SJSA1 (cell line): ENCODE results near the gene LZTFL1. TPM values are rescaled to one million over a fixed set of nuclear protein-coding genes. Genes with fewer than 3 reads are reported as not detected.
A peak's percentile ranks its signal among the peaks of the same experiment; 100 is the strongest.

ENCODE experiments used
- DNase-seq, 2 experiments: peaks; one replicate each; pipeline ENCODE4 v3.0.0-alpha.2; 2015 to 2020; ENCODE audit warnings: low spot score in 2 of 2, low read depth in 1 of 2
- H3K27ac ChIP-seq: fragments of 250-450 bp; sonication (Bioruptor Pico); 2 replicates; pipeline ENCODE4 v1.5.1; 2020; ENCODE audit warnings: mild to moderate bottlenecking, moderate library complexity
- H3K27me3 ChIP-seq: fragments of 250-450 bp; sonication (Bioruptor Pico); replicated peaks from 2 replicates; pipeline ENCODE4 v1.5.1; 2020; ENCODE audit warnings: mild to moderate bottlenecking, moderate library complexity
- H3K36me3 ChIP-seq: fragments of 250-450 bp; sonication (Bioruptor Pico); 2 replicates; pipeline ENCODE4 v1.5.1; 2020; ENCODE audit warnings: mild to moderate bottlenecking
- H3K4me1 ChIP-seq: fragments of 250-450 bp; sonication (Bioruptor Pico); replicated peaks from 2 replicates; pipeline ENCODE4 v1.6.1; 2021; ENCODE audit warnings: mild to moderate bottlenecking
- H3K4me3 ChIP-seq: fragments of 250-450 bp; sonication (Bioruptor Pico); 2 replicates; pipeline ENCODE4 v1.5.1; 2020; ENCODE audit warnings: mild to moderate bottlenecking
- H3K9me3 ChIP-seq: fragments of 250-450 bp; sonication (Bioruptor Pico); replicated peaks from 2 replicates; pipeline ENCODE4 v1.5.1; 2020; ENCODE audit warnings: mild to moderate bottlenecking
- total RNA-seq: library from RNA; depleted of rRNA; stranded (reverse); fragments of >200 nt; shearing (Covaris generic); gene quantifications from 2 replicates; pipeline ENCODE4 v1.2.3, GENCODE V29; 2014

The LZTFL1 gene
- total RNA-seq, 1 experiment from 2014 or later, result 8.2 TPM

GRCh38 chr3:45814322-45814721 is 27.6 kb downstream of the LZTFL1 start:
- DNase-seq, result no peak
- Histone ChIP-seq H3K9me3 (no peaks in the 10 kb centered on the region), H3K27ac (no peak overlapping the region)

GRCh38 chr3:45807681-45808540 is 34.0 kb downstream of the LZTFL1 start:
- Histone ChIP-seq H3K9me3 (no peaks in the 10 kb centered on the region), H3K27me3 (0 out of 2 replicates have a peak, but pooled peaks cover 7% of the 10 kb centered on the region), H3K27ac (no peak overlapping the region), H3K36me3 (no peaks in the 10 kb centered on the region), H3K4me1 (no peaks in the 10 kb centered on the region), H3K4me3 (no peak overlapping the region)
- DNase-seq, result no peak

More at GRCh38 chr3:45814322-45814721, 27.6 kb downstream of the LZTFL1 start:
- Histone ChIP-seq H3K36me3 (no peaks in the 10 kb centered on the region), H3K4me3 (no peak overlapping the region), H3K4me1 (peaks cover 19% of the 10 kb centered on the region), H3K27me3 (no peaks in the 10 kb centered on the region)

- H3K27ac ChIP-seq, result no peak overlapping the region
- no peak overlapping the region for H3K4me3 ChIP-seq
- H3K9me3 ChIP-seq, result no peaks in the 10 kb centered on the region
- H3K36me3 ChIP-seq, result no peaks in the 10 kb centered on the region
- no peaks in the 10 kb centered on the region for H3K4me1 ChIP-seq
- no peak for DNase-seq
- H3K27me3 ChIP-seq, result 0 out of 2 replicates have a peak, but pooled peaks cover 7% of the 10 kb centered on the region
Observed at GRCh38 chr3:45807133-45807532, 34.8 kb downstream of the LZTFL1 start.

- no peaks in the 10 kb centered on the region for H3K9me3 ChIP-seq
- no peak for DNase-seq
- H3K27me3 ChIP-seq, result 0 out of 2 replicates have a peak, but pooled peaks cover 7% of the 10 kb centered on the region
- H3K27ac ChIP-seq, result no peak overlapping the region
- H3K4me1 ChIP-seq, result no peaks in the 10 kb centered on the region
- no peak overlapping the region for H3K4me3 ChIP-seq
- no peaks in the 10 kb centered on the region for H3K36me3 ChIP-seq
Observed at GRCh38 chr3:45806072-45806471, 35.8 kb downstream of the LZTFL1 start.

GRCh38 chr3:45803252-45803935 is 38.5 kb downstream of the LZTFL1 start:
- Histone ChIP-seq H3K4me3 (no peak overlapping the region), H3K27ac (no peak overlapping the region), H3K36me3 (no peaks in the 10 kb centered on the region), H3K27me3 (peaks cover 7% of the 10 kb centered on the region; the same call in 1 of the 2 replicates), H3K9me3 (no peaks in the 10 kb centered on the region), H3K4me1 (no peaks in the 10 kb centered on the region)
- no peak for DNase-seq

- Histone ChIP-seq H3K27me3 (peaks cover 13% of the 10 kb centered on the region), H3K4me1 (no peaks in the 10 kb centered on the region), H3K9me3 (no peaks in the 10 kb centered on the region), H3K36me3 (no peaks in the 10 kb centered on the region), H3K4me3 (no peak overlapping the region), H3K27ac (no peak overlapping the region)
- no peak for DNase-seq
Observed at GRCh38 chr3:45802146-45802545, 39.8 kb downstream of the LZTFL1 start.

GRCh38 chr3:45800611-45801010 is 41.3 kb downstream of the LZTFL1 start:
- H3K27me3 ChIP-seq, result peaks cover 29% of the 10 kb centered on the region
- peaks cover 9% of the 10 kb centered on the region for H3K4me1 ChIP-seq
- no peak overlapping the region for H3K4me3 ChIP-seq
- no peak for DNase-seq
- H3K27ac ChIP-seq, result no peak overlapping the region
- H3K9me3 ChIP-seq, result no peaks in the 10 kb centered on the region
- H3K36me3 ChIP-seq, result no peaks in the 10 kb centered on the region

- H3K4me3 ChIP-seq, result no peak overlapping the region
- no peak for DNase-seq
- peaks cover 39% of the 10 kb centered on the region for H3K27me3 ChIP-seq
- no peak overlapping the region for H3K27ac ChIP-seq
- peaks cover 9% of the 10 kb centered on the region for H3K4me1 ChIP-seq
- no peaks in the 10 kb centered on the region for H3K36me3 ChIP-seq
- no peaks in the 10 kb centered on the region for H3K9me3 ChIP-seq
Observed at GRCh38 chr3:45799586-45799985, 42.3 kb downstream of the LZTFL1 start.

- H3K27ac ChIP-seq, result no peak overlapping the region
- no peaks in the 10 kb centered on the region for H3K9me3 ChIP-seq
- H3K4me1 ChIP-seq, result peaks cover 9% of the 10 kb centered on the region
- H3K36me3 ChIP-seq, result no peaks in the 10 kb centered on the region
- H3K27me3 ChIP-seq, result peaks cover 47% of the 10 kb centered on the region
- no peak overlapping the region for H3K4me3 ChIP-seq
- no peak for DNase-seq
Observed at GRCh38 chr3:45798034-45798433, 43.9 kb downstream of the LZTFL1 start.

- Histone ChIP-seq H3K36me3 (no peaks in the 10 kb centered on the region), H3K27ac (no peak overlapping the region), H3K27me3 (peaks cover 48% of the 10 kb centered on the region), H3K4me3 (no peak overlapping the region), H3K9me3 (no peaks in the 10 kb centered on the region), H3K4me1 (peaks cover 9% of the 10 kb centered on the region)
- no peak for DNase-seq
Observed at GRCh38 chr3:45796902-45797637, 44.8 kb downstream of the LZTFL1 start.

GRCh38 chr3:45795882-45796765 is 45.8 kb downstream of the LZTFL1 start, which contains the start of gene SLC6A20:
Gene SLC6A20, minus strand, starts transcription at chr3:45796536. Its CDS starts 117 bp downstream, at chr3:45796419.
- H3K4me1 ChIP-seq, result peaks cover 9% of the 10 kb centered on the region
- H3K36me3 ChIP-seq, result no peaks in the 10 kb centered on the region
- no peak within 1 kb of the TSS for H3K27ac ChIP-seq
- H3K27me3 ChIP-seq, result peaks cover 48% of the 10 kb centered on the region
- H3K9me3 ChIP-seq, result no peaks in the 10 kb centered on the region
- DNase-seq, result peak in 1 of 2 experiments; percentile 5
- H3K4me3 ChIP-seq, result peak within 1 kb of the TSS; percentile 27

GRCh38 chr3:45795509-45795881 is 46.4 kb downstream of the LZTFL1 start:
- no peaks in the 10 kb centered on the region for H3K36me3 ChIP-seq
- no peaks in the 10 kb centered on the region for H3K9me3 ChIP-seq
- peak in 1 of 2 experiments; percentile 42 for DNase-seq
- no peak overlapping the region for H3K27ac ChIP-seq
- peaks cover 9% of the 10 kb centered on the region for H3K4me1 ChIP-seq
- H3K27me3 ChIP-seq, result peaks cover 48% of the 10 kb centered on the region
- H3K4me3 ChIP-seq, result no peak overlapping the region

GRCh38 chr3:45794660-45795059 is 47.3 kb downstream of the LZTFL1 start:
- H3K36me3 ChIP-seq, result no peaks in the 10 kb centered on the region
- H3K4me1 ChIP-seq, result peaks cover 9% of the 10 kb centered on the region
- H3K27me3 ChIP-seq, result peaks cover 48% of the 10 kb centered on the region
- H3K27ac ChIP-seq, result no peak overlapping the region
- no peak for DNase-seq
- no peaks in the 10 kb centered on the region for H3K9me3 ChIP-seq
- no peak overlapping the region for H3K4me3 ChIP-seq
